Astrocyte (in vitro differentiated cells and primary cell): ENCODE results near the gene EIF2S3. TPM values are rescaled to one million over a fixed set of nuclear protein-coding genes. Genes with fewer than 3 reads are reported as not detected.

Experiments
- DNase-seq: peaks from one replicate; pipeline ENCODE4 v3.0.0-alpha.2; 2010; ENCODE audit warnings: low read depth
- FAIRE-seq: peaks from 2 replicates; lab custom pipeline; 2011; peaks lifted over from hg19 to GRCh38; lab: Jason Lieb, UNC
- H2AFZ ChIP-seq: 2 replicates; pipeline ENCODE4 v1.6.0; 2012; ENCODE audit warnings: low read depth, low read length, inconsistent platforms
- H3K27ac ChIP-seq: 2 replicates; pipeline ENCODE4 v1.5.1; 2011; ENCODE audit warnings: low read depth, low read length, inconsistent platforms
- H3K27me3 ChIP-seq: 2 replicates; pipeline ENCODE4 v1.6.0; 2011; ENCODE audit warnings: low read length, inconsistent platforms; ENCODE audit not compliant: insufficient read depth
- H3K36me3 ChIP-seq: 2 replicates; pipeline ENCODE4 v1.5.1; 2011; ENCODE audit warnings: low read length, inconsistent platforms; ENCODE audit not compliant: insufficient read depth
- H3K4me1 ChIP-seq: 2 replicates; pipeline ENCODE4 v1.5.1; 2011; ENCODE audit warnings: low read length, inconsistent platforms; ENCODE audit not compliant: insufficient read depth
- H3K4me2 ChIP-seq: 2 replicates; pipeline ENCODE4 v1.6.0; 2012; ENCODE audit warnings: low read length, inconsistent platforms
- H3K4me3 ChIP-seq: 2 replicates; pipeline ENCODE4 v1.5.1; 2011; ENCODE audit warnings: low read depth, mild to moderate bottlenecking, low read length, inconsistent platforms; ENCODE audit not compliant: insufficient read depth
- H3K79me2 ChIP-seq: 2 replicates; pipeline ENCODE4 v1.6.0; 2012; ENCODE audit warnings: mild to moderate bottlenecking, low read length, inconsistent platforms; ENCODE audit not compliant: insufficient read depth
- H3K9ac ChIP-seq: 2 replicates; pipeline ENCODE4 v1.6.0; 2012; ENCODE audit warnings: mild to moderate bottlenecking, low read length, inconsistent platforms
- H3K9me3 ChIP-seq: 2 replicates; pipeline ENCODE4 v1.5.1; 2012; ENCODE audit warnings: low read depth, mild to moderate bottlenecking, low read length, inconsistent platforms; ENCODE audit not compliant: insufficient read depth
- H4K20me1 ChIP-seq: 2 replicates; pipeline ENCODE4 v1.6.0; 2012; ENCODE audit warnings: low read length, inconsistent platforms; ENCODE audit not compliant: insufficient read depth
- H3K27ac Mint-ChIP-seq: one replicate; pipeline ENCODE4 v1.8.0; 2021; ENCODE audit warnings: mild to moderate bottlenecking, mixed read lengths; ENCODE audit not compliant: unreplicated experiment
- H3K27me3 Mint-ChIP-seq: one replicate; pipeline ENCODE4 v1.8.0; 2021; ENCODE audit warnings: low read depth, mixed read lengths; ENCODE audit not compliant: unreplicated experiment
- H3K36me3 Mint-ChIP-seq: one replicate; pipeline ENCODE4 v1.8.0; 2021; ENCODE audit warnings: low read depth, mixed read lengths; ENCODE audit not compliant: unreplicated experiment
- H3K4me1 Mint-ChIP-seq: one replicate; pipeline ENCODE4 v1.8.0; 2021; ENCODE audit warnings: low read depth, mixed read lengths; ENCODE audit not compliant: unreplicated experiment
- H3K4me3 Mint-ChIP-seq: one replicate; pipeline ENCODE4 v1.8.0; 2021; ENCODE audit warnings: mild to moderate bottlenecking, moderate library complexity, mixed read lengths; ENCODE audit not compliant: unreplicated experiment
- H3K9me3 Mint-ChIP-seq: one replicate; pipeline ENCODE4 v1.8.0; 2021; ENCODE audit warnings: mild to moderate bottlenecking, mixed read lengths; ENCODE audit not compliant: unreplicated experiment
- CTCF ChIP-seq: IDR thresholded peaks from 2 replicates; pipeline ENCODE4 v1.5.1; 2011; ENCODE audit warnings: low read depth, mild to moderate bottlenecking, inconsistent platforms, low read length, moderate library complexity; ENCODE audit not compliant: insufficient read depth
- EZH2 ChIP-seq: IDR thresholded peaks from 2 replicates; pipeline ENCODE4 v1.6.1; 2012; ENCODE audit warnings: mild to moderate bottlenecking, low read length, inconsistent platforms; ENCODE audit not compliant: insufficient read depth
- total RNA-seq: library from RNA; stranded (reverse); gene quantifications from 2 replicates; pipeline ENCODE4 v1.2.1, GENCODE V29; 2021

EIF2S3 gene
- total RNA-seq, 1 donor from 2014 or later = 216 TPM

GRCh38 chrX:24100713-24101112 lies 46.0 kb downstream of the EIF2S3 start:
- Histone ChIP-seq H3K79me2 (no peaks in the 10 kb centered on the region), H3K36me3 (no peaks in the 10 kb centered on the region), H3K27me3 (no peaks in the 10 kb centered on the region), H3K4me1 (peaks cover 3% of the 10 kb centered on the region), H3K4me2 (no peak overlapping the region), H3K9ac (no peak overlapping the region), H3K9me3 (no peaks in the 10 kb centered on the region), H3K27ac (no peak overlapping the region), H4K20me1 (no peaks in the 10 kb centered on the region), H2AFZ (no peak overlapping the region), H3K4me3 (no peak overlapping the region)
- Mint-ChIP-seq H3K36me3 (no peaks in the 10 kb centered on the region), H3K4me1 (peaks cover 9% of the 10 kb centered on the region), H3K27me3 (no peaks in the 10 kb centered on the region), H3K27ac (peak overlapping the region; percentile 87), H3K9me3 (no peaks in the 10 kb centered on the region), H3K4me3 (no peak overlapping the region)
- TF ChIP-seq EZH2 (no peak), CTCF (no peak)
- FAIRE-seq (peak; percentile 5), DNase-seq (peak; percentile 57)

GRCh38 chrX:24110069-24110468 lies 55.3 kb downstream of the EIF2S3 start:
- TF ChIP-seq CTCF (no peak), EZH2 (no peak)
- Mint-ChIP-seq H3K27me3 (no peaks in the 10 kb centered on the region), H3K9me3 (no peaks in the 10 kb centered on the region), H3K36me3 (no peaks in the 10 kb centered on the region), H3K4me1 (peaks cover 3% of the 10 kb centered on the region), H3K27ac (no peak overlapping the region), H3K4me3 (no peak overlapping the region)
- Histone ChIP-seq H3K9me3 (no peaks in the 10 kb centered on the region), H3K27ac (no peak overlapping the region), H3K4me1 (no peaks in the 10 kb centered on the region), H3K4me3 (no peak overlapping the region), H2AFZ (no peak overlapping the region), H3K36me3 (no peaks in the 10 kb centered on the region), H3K4me2 (no peak overlapping the region), H3K27me3 (no peaks in the 10 kb centered on the region), H3K9ac (no peak overlapping the region), H3K79me2 (no peaks in the 10 kb centered on the region), H4K20me1 (no peaks in the 10 kb centered on the region)
- no peak for FAIRE-seq
- DNase-seq = no peak

GRCh38 chrX:24113181-24113580 lies 58.4 kb downstream of the EIF2S3 start:
- Mint-ChIP-seq H3K27ac (no peak overlapping the region), H3K36me3 (no peaks in the 10 kb centered on the region), H3K4me3 (no peak overlapping the region), H3K4me1 (peaks cover 4% of the 10 kb centered on the region), H3K27me3 (no peaks in the 10 kb centered on the region), H3K9me3 (no peaks in the 10 kb centered on the region)
- Histone ChIP-seq H3K9me3 (no peaks in the 10 kb centered on the region), H3K27ac (no peak overlapping the region), H3K9ac (no peak overlapping the region), H4K20me1 (no peaks in the 10 kb centered on the region), H3K4me1 (peaks cover 4% of the 10 kb centered on the region), H3K79me2 (no peaks in the 10 kb centered on the region), H3K27me3 (no peaks in the 10 kb centered on the region), H2AFZ (no peak overlapping the region), H3K4me2 (peak overlapping the region; percentile 19), H3K36me3 (no peaks in the 10 kb centered on the region), H3K4me3 (no peak overlapping the region)
- no peak for TF ChIP-seq EZH2
- TF ChIP-seq CTCF = no peak
- DNase-seq (peak; percentile 16), FAIRE-seq (peak; percentile 99)
